ENCODE measurements around the gene UTP14C.
"Not testable (repeated sequence)": the region's sequence is repeated elsewhere in the genome, so short reads cannot be mapped to it uniquely, and the experiment has no call there.

The UTP14C gene

DNA sequence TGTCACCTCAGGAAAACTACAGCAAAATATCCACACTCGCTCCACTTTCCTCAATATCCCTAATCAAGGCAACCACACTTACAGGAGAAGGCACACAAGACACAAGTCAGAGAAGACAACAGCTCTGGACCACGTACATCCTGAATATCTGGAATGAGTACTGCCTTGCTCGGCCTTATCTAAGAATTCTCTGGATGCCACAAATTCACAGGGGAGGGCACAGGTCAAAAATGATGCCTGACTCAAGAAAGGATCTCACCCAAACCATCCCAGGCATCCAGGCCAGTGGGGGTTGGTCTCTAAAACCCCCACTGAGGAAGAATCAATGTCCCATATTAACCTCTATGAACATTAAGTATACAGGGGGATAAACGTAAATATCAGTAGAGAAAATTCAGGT is 43.1 kb upstream of the UTP14C start:
- H3K4me3 Mint-ChIP-seq: peak overlapping the region in 1 of 3 experiments; percentile 9
- no peaks in the 10 kb centered on the region for H3K4me1 Mint-ChIP-seq
- no peaks in the 10 kb centered on the region for H3K27me3 Mint-ChIP-seq (ENCODE audit: low read depth)
- peaks cover 4% of the 10 kb centered on the region for H3K36me3 Mint-ChIP-seq (ENCODE audit: low read depth)
- H3K27ac Mint-ChIP-seq: no peak overlapping the region
- TF ChIP-seq CTCF (IDR thresholded peaks at IDR 0.05; ENCODE audit: unreplicated experiment in 3 of 3): no peak
- peaks cover 25% of the 10 kb centered on the region for H3K9me3 Mint-ChIP-seq

DNA sequence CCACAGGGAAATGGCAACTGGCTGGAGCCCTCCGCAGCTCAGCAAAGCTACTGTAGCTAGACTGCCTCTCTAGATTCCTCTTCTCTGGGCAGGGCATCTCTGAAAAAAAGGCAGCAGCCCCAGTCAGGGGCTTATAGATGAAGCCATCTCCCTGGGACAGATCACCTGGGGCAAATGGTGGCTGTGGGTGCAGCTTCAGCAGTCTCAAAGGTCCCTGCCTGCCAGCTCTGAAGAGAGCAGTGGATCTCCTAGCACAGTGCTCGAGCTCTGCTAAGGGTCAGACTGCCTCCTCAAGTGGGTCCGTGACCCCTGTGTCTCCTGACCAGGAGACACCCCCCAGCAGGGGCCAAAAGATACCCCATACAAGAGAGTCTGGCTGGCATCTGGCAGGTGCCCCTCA is 41.2 kb upstream of the UTP14C start:
- H3K27me3 Mint-ChIP-seq (ENCODE audit: low read depth); H3K4me3 Mint-ChIP-seq; H3K27ac Mint-ChIP-seq; H3K36me3 Mint-ChIP-seq (ENCODE audit: low read depth); H3K4me1 Mint-ChIP-seq: not testable (repeated sequence)
- H3K9me3 Mint-ChIP-seq: peaks cover 40% of the 10 kb centered on the region

DNA sequence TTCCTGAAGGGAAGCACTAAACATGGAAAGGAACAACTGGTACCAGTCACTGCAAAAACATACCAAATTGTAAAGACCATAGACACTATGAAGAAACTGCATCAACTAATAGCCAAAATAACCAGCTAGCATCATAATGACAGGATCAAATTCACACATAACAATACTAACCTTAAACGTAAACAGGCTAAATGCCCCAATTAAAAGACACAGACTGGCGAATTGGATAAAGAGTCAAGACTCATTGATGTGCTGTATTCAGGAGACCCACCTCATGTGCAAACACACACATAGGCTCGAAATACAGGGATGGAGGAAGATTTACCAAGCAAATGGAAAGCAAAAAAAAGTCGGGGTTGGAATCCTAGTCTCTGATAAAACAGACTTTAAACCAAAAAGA is 39.6 kb upstream of the UTP14C start:
- peaks cover 41% of the 10 kb centered on the region for H3K9me3 Mint-ChIP-seq
- not testable (repeated sequence) for H3K27ac Mint-ChIP-seq; H3K4me3 Mint-ChIP-seq; H3K36me3 Mint-ChIP-seq (ENCODE audit: low read depth); H3K27me3 Mint-ChIP-seq (ENCODE audit: low read depth); H3K4me1 Mint-ChIP-seq

DNA sequence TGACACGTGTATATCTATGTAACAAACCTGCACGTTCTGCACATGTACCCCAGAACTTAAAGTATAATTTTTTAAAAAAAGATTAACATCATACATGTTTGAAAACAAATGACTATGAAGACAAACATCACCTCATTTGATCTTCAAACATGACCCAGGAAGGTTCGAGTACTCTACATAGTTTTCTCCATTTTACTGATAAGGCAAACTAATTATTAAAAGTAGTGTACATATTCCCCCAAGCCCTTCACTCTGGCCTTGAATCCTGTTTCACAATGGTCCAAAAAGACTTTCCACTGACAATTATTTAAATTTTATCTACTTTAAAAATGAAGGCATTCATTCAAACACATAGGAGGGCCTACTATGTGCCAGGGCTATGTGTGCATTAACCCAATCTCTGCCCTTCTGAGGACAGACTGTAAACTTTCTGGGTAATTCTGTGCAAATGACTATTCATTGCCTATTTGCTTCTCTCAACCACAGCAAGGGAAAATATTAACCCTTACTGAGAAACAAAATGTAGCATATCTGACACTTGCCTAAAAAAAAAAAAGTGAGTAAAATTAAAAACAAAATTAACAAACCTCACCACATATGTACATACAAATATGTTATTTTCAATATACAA is 35.4 kb upstream of the UTP14C start:
- H3K27ac Mint-ChIP-seq: no peak overlapping the region
- peaks cover 10% of the 10 kb centered on the region for H3K27me3 Mint-ChIP-seq (ENCODE audit: low read depth)
- no peak for TF ChIP-seq CTCF (IDR thresholded peaks at IDR 0.05; ENCODE audit: unreplicated experiment in 3 of 3)
- H3K4me1 Mint-ChIP-seq: no peaks in the 10 kb centered on the region
- peaks cover 35% of the 10 kb centered on the region for H3K9me3 Mint-ChIP-seq
- no peak overlapping the region for H3K4me3 Mint-ChIP-seq
- peaks cover 4% of the 10 kb centered on the region for H3K36me3 Mint-ChIP-seq (ENCODE audit: low read depth)

GRCh38 chr13:51993713-51994112 is 30.8 kb upstream of the UTP14C start:
- Mint-ChIP-seq H3K9me3 (no peaks in the 10 kb centered on the region), H3K36me3 (ENCODE audit: low read depth) (no peaks in the 10 kb centered on the region), H3K4me1 (peaks cover 27% of the 10 kb centered on the region), H3K27ac (no peak overlapping the region), H3K4me3 (no peak overlapping the region), H3K27me3 (ENCODE audit: low read depth) (peaks cover 21% of the 10 kb centered on the region)
- no peak for TF ChIP-seq CTCF (IDR thresholded peaks at IDR 0.05; ENCODE audit: unreplicated experiment in 3 of 3)

DNA sequence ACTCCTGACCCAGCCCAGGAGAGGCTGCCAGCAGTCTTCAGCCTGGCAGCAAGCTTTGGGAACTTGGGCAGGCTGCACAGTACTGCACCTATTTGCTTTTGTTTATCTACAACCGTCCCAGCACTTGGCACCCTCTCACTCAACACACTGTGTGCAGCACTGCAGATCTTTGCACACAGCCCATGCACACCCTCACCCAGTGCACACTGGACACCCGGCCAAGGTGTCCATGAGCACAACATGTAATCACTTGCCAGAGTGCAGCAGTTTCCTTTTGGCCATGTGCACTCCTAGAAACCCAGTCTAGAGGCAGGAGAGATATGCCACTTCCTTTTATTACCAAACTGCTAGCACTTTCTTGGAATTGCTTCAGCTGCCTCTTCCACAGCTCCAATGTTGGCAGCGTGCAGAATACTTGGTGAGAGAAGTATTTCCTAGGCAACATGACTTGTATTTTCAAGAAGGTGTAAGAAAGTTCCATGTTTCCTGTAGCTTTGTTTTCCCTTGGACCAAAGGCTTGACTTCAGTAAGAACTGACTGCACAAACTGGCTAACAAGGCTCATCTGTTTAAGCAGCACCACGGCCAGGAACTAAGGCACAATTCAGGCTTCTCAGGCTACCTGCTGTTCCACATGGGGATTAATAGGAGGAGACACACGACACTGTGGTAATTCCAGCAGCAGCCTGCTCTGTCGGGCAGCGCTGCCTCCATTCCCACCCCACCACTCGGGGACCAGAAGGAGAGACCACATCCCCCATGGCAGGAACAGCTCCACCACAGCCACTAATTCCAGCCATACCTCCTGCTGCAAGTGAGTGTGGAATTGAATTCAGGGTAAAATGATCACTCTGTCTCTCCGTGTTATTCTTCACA is 28.6 kb upstream of the UTP14C start:
- peaks cover 26% of the 10 kb centered on the region for H3K27me3 Mint-ChIP-seq (ENCODE audit: low read depth)
- no peak for TF ChIP-seq CTCF (IDR thresholded peaks at IDR 0.05; ENCODE audit: unreplicated experiment in 3 of 3)
- H3K27ac Mint-ChIP-seq: peak overlapping the region in 1 of 3 experiments; percentile 28
- H3K4me1 Mint-ChIP-seq: peaks cover 43% of the 10 kb centered on the region
- H3K9me3 Mint-ChIP-seq: no peaks in the 10 kb centered on the region
- H3K36me3 Mint-ChIP-seq (ENCODE audit: low read depth): no peaks in the 10 kb centered on the region
- no peak overlapping the region for H3K4me3 Mint-ChIP-seq

GRCh38 chr13:51996641-51997040 is 27.9 kb upstream of the UTP14C start:
- H3K9me3 Mint-ChIP-seq: no peaks in the 10 kb centered on the region
- H3K36me3 Mint-ChIP-seq (ENCODE audit: low read depth): no peaks in the 10 kb centered on the region
- no peak overlapping the region for H3K27ac Mint-ChIP-seq
- peaks cover 26% of the 10 kb centered on the region for H3K27me3 Mint-ChIP-seq (ENCODE audit: low read depth)
- TF ChIP-seq CTCF (IDR thresholded peaks at IDR 0.05; ENCODE audit: unreplicated experiment in 3 of 3): no peak
- H3K4me3 Mint-ChIP-seq: no peak overlapping the region
- H3K4me1 Mint-ChIP-seq: peaks cover 49% of the 10 kb centered on the region
